ENCODE results near the gene MAP1LC3A. TPM values are rescaled to one million over a fixed set of nuclear protein-coding genes. Genes with fewer than 3 reads are reported as not detected.

The MAP1LC3A gene
- total RNA-seq, 1 experiment from 2014 or later, result not detected

DNA sequence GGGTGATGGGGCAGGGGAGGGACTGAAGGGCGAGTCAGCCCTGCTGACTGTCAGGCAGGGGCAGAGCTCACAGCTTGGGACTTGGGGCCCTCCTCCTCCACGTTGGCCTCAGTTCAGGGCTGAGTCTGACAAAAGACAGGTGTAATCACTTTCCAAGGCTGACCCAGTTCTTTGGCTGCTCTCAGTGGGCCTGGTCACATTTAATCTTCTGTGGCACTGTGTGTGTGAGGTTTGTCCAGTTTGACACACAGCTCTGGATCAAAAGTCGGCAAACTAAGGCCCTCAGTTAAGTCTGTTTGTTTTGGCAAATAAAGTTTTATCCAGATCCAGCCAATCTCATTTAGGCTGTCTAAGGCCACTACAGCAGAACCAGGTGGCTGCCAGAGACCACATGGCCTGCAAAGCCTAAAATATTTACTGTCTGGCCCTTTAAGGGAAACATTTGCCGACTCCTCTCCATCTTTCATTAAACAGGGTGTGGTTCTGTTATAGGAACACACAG is 5.1 kb upstream of the MAP1LC3A start:
- Histone ChIP-seq H3K79me2 (ENCODE audit: insufficient read depth, low read length) (no peaks in the 10 kb centered on the region), H3K9me3 (ENCODE audit: control insufficient read depth in 1 of 2, insufficient read depth in 1 of 2, low read depth in 1 of 2, low read length in 2 of 2) (no peaks in the 10 kb centered on the region), H3K4me2 (ENCODE audit: low read length) (no peak overlapping the region), H3K36me3 (ENCODE audit: control insufficient read depth in 1 of 2, insufficient read depth in 2 of 2, low read length in 2 of 2) (no peaks in the 10 kb centered on the region), H4K20me1 (ENCODE audit: insufficient read depth) (no peaks in the 10 kb centered on the region), H3K27me3 (ENCODE audit: insufficient read depth, low read length) (no peaks in the 10 kb centered on the region), H3K4me3 (replicated peaks in 1 of 2; ENCODE audit: low read depth in 1 of 2, low read length in 2 of 2) (no peak overlapping the region), H3K4me1 (ENCODE audit: control insufficient read depth in 1 of 2, insufficient read depth in 2 of 2, low read length in 2 of 2) (peaks cover 0 to 18% of the 10 kb centered on the region in 2 experiments; a peak in 2 of 4 replicates), H3K9ac (ENCODE audit: low read length) (no peak overlapping the region), H2AFZ (ENCODE audit: low read depth, low read length, poor library complexity, severe bottlenecking) (no peak overlapping the region), H3K27ac (ENCODE audit: low read depth, low read length) (no peak overlapping the region), H3K9me2 (ENCODE audit: insufficient read depth) (no peaks in the 10 kb centered on the region)
- ChIA-PET POLR2A (no interaction called here), CTCF (interaction anchor here (1.5 kb wide), 1 partner anchor 14 kb away, joined by 7 read pairs; no protein-coding TSS in a partner anchor), RAD21 (ENCODE audit: low non-redundant PET in 1 of 2, low total read pairs in 2 of 2, uncharacterized antibody in 2 of 2, unreplicated experiment in 2 of 2) (interaction anchor here in 1 of 2 experiments (0.8 kb wide), 1 partner anchor 130 kb away, joined by 4 read pairs; no protein-coding TSS in a partner anchor)
- BruUV-seq (replicated peaks), result no TSS peak
- TF ChIP-seq POLR2AphosphoS5 (IDR thresholded peaks at IDR 0.05; ENCODE audit: low read depth, low read length) (no peak), SRF (IDR thresholded peaks at IDR 0.05; ENCODE audit: low read depth) (no peak), POLR2A (IDR thresholded peaks at IDR 0.05; ENCODE audit: borderline replicate concordance, extremely low read depth, insufficient read depth, insufficient read length) (no peak), FOSL1 (IDR thresholded peaks at IDR 0.05; ENCODE audit: low read depth) (no peak), RAD21 (IDR thresholded peaks at IDR 0.05; ENCODE audit: low read depth) (no peak), ZNF274 (IDR thresholded peaks at IDR 0.05; ENCODE audit: low read depth, low read length) (no peak), YY1 (IDR thresholded peaks at IDR 0.05; ENCODE audit: extremely low read depth, insufficient replicate concordance, low read depth, low read length) (no peak), TCF7L2 (IDR thresholded peaks at IDR 0.05; ENCODE audit: borderline replicate concordance, extremely low read depth, insufficient read depth, insufficient read length) (no peak), SIN3A (IDR thresholded peaks at IDR 0.05; ENCODE audit: low read depth) (no peak)
- TF ChIP-seq, protein P1, sequence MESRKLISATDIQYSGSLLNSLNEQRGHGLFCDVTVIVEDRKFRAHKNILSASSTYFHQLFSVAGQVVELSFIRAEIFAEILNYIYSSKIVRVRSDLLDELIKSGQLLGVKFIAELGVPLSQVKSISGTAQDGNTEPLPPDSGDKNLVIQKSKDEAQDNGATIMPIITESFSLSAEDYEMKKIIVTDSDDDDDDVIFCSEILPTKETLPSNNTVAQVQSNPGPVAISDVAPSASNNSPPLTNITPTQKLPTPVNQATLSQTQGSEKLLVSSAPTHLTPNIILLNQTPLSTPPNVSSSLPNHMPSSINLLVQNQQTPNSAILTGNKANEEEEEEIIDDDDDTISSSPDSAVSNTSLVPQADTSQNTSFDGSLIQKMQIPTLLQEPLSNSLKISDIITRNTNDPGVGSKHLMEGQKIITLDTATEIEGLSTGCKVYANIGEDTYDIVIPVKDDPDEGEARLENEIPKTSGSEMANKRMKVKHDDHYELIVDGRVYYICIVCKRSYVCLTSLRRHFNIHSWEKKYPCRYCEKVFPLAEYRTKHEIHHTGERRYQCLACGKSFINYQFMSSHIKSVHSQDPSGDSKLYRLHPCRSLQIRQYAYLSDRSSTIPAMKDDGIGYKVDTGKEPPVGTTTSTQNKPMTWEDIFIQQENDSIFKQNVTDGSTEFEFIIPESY (IDR thresholded peaks at IDR 0.05; ENCODE audit: extremely low read depth, insufficient replicate concordance, low read length), result no peak
- TF ChIP-seq, protein P2, sequence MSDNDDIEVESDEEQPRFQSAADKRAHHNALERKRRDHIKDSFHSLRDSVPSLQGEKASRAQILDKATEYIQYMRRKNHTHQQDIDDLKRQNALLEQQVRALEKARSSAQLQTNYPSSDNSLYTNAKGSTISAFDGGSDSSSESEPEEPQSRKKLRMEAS (IDR thresholded peaks at IDR 0.05), result no peak
- TF ChIP-seq, protein P3, sequence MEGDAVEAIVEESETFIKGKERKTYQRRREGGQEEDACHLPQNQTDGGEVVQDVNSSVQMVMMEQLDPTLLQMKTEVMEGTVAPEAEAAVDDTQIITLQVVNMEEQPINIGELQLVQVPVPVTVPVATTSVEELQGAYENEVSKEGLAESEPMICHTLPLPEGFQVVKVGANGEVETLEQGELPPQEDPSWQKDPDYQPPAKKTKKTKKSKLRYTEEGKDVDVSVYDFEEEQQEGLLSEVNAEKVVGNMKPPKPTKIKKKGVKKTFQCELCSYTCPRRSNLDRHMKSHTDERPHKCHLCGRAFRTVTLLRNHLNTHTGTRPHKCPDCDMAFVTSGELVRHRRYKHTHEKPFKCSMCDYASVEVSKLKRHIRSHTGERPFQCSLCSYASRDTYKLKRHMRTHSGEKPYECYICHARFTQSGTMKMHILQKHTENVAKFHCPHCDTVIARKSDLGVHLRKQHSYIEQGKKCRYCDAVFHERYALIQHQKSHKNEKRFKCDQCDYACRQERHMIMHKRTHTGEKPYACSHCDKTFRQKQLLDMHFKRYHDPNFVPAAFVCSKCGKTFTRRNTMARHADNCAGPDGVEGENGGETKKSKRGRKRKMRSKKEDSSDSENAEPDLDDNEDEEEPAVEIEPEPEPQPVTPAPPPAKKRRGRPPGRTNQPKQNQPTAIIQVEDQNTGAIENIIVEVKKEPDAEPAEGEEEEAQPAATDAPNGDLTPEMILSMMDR (IDR thresholded peaks at IDR 0.05 in 2 of 3, conservative IDR thresholded peaks at IDR 0.05 in 1 of 3; ENCODE audit: borderline replicate concordance in 1 of 3, insufficient read depth in 1 of 3, low read depth in 2 of 3, low read length in 2 of 3), result no peak
- TF ChIP-seq, protein P4, sequence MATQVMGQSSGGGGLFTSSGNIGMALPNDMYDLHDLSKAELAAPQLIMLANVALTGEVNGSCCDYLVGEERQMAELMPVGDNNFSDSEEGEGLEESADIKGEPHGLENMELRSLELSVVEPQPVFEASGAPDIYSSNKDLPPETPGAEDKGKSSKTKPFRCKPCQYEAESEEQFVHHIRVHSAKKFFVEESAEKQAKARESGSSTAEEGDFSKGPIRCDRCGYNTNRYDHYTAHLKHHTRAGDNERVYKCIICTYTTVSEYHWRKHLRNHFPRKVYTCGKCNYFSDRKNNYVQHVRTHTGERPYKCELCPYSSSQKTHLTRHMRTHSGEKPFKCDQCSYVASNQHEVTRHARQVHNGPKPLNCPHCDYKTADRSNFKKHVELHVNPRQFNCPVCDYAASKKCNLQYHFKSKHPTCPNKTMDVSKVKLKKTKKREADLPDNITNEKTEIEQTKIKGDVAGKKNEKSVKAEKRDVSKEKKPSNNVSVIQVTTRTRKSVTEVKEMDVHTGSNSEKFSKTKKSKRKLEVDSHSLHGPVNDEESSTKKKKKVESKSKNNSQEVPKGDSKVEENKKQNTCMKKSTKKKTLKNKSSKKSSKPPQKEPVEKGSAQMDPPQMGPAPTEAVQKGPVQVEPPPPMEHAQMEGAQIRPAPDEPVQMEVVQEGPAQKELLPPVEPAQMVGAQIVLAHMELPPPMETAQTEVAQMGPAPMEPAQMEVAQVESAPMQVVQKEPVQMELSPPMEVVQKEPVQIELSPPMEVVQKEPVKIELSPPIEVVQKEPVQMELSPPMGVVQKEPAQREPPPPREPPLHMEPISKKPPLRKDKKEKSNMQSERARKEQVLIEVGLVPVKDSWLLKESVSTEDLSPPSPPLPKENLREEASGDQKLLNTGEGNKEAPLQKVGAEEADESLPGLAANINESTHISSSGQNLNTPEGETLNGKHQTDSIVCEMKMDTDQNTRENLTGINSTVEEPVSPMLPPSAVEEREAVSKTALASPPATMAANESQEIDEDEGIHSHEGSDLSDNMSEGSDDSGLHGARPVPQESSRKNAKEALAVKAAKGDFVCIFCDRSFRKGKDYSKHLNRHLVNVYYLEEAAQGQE (IDR thresholded peaks at IDR 0.05; ENCODE audit: low read depth), result no peak
- intact Hi-C loops (cut with micrococcal nuclease), result no loop called here
- ATAC-seq (no peak), DNase-seq (ENCODE audit: low read depth, low spot score) (no peak)
